Measurements from ENCODE around the gene TEX44.
"Not testable (repeated sequence)": the region's sequence is repeated elsewhere in the genome, so short reads cannot be mapped to it uniquely, and the experiment has no call there.

The TEX44 gene

DNA sequence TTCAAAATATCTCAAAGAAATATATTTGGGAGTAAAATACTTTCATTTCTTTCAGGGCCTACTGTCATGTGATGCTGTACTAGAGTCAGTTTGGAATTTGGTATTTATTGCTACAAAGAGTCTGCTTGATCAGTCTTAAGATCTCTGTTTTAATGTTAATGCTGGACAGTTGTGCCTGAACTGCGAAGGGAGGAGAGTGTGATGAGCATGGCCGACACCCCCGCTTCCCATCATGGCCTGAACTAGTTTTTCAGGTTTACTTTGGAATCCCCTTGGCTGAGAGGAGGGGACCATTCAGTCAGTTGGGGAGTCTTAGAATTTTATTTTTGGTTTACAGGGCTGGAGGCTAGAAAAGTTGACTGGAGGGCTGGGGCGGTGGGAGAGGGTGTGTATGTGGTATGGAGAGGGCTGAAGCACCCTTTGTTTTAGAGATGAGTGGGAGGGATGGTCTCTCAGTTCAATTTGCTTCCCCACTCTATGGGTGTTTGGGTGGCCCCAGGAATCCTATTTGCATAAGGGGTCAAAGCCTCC is 20.9 kb upstream of the TEX44 start:
- no peak for DNase-seq

DNA sequence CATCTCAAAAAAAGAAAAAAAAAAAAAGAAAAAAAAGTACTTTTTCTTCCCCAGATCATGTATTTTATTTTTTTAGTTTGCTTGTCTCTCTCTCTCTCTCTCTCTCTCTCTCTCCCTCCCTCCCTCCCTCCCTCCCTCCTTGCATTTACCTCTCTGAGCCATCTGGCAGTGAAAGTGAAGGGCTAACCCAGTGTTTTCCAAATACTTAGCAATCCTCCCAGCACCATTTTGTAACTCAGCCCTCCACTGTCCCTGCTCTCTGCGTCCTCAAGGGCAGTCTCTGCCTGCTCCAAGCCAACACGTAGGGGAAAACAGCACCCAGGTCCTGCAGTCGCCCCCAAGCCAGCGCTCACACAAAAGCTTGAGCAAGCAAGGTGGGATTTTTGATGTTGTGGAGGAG is 19.6 kb upstream of the TEX44 start:
- no peak for DNase-seq

DNA sequence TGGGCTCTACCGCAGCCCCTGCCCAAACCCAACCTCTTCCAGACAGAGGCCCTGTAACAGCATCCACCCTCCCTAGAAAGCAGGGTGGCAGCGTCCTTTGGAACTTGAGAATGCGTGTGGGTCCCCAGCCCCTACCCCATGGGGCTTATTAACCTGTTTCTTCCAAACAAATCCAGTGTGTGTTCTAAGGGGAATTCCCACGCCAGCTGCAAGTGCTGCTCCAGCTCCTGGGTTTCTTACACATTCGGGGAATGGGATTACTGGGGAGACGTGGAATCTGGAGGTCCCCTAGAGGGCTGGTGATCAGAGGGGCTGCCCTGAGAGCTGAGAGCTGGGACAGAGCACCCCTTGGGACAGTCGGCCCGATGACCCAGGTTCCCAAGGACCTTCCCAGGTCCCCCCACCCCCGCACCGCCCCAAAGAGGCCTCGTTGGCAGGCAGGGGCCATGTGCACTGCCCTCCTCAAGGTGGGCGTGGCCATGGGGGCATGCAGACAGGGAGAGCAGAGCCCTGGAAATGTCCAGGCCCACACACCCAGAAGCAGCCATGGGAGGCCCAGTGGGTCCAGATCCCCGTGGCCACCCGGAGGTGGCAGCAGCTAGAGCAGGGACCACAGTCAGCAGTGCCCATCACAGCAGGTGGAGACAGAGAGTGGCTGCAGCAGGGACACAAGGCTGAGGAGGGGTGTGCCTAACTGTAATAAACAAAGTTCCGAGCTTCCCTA is 18.8 kb upstream of the TEX44 start:
- DNase-seq: no peak

DNA sequence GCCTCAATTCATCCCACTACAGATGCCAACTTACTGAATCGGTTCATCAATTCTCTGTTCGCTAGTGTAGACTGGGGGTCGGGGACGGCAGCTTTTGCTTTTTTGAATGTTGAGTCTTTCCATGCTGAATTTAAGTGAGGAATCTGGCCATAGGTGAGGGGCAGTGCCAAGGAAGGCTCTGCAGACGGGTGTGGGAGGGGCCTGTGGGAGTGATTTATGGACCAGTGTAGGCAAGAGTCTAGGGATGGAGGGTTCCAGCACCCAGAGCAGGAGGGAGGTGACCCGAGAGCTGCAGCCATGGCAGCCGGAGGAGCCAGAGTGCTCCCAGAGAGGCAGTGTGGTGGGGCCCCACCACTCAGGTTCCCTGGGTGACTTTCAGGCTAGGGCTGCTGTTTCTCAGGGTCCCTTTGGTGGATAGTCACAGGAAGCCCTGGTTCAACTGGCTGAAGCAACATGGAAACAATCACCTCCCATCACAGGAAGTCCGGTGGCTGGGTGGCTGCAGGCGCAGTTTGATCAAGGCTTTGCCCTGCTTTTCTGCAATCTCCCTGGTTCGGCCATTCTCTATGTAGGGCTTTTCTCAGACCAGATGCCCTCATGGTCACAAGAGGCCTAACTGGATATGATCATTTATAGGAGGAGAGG is 16.9 kb upstream of the TEX44 start:
- no peak for DNase-seq

DNA sequence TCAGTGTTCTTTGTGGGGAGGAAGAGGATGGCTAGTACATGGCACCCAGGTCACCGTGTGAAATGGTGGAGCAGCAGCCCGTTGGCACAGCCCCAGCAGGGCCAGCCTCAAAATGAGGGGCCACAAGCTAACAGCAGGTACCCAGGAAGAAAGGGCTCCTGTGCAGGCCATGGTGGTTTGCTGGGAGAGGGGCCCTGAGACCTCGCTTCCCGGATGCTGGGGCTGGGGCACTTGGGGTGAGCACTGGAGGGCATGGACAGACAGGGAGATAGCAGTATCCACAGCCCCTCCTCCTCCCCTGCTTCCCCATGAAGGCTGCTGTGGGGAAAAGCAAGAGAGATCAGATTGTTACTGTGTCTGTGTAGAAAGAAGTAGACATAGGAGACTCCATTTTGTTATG is 16.2 kb upstream of the TEX44 start:
- DNase-seq: no peak

DNA sequence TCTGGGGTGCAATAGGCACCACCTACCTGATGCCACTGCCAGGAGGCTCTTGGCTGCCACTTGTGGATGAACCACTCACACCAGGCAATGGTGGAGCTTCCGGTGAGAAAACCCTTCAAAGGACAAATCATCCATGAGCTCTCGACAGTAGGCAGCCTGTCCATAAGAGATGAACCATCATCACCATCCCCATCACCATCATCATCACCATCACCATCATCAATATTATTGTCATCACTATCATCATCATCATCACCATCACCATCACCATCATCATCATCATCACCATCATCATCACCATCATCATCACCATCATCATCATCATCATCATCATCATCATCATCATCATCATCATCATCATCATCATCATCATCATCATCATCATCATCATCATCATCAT is 14.0 kb upstream of the TEX44 start:
- not testable (repeated sequence) for DNase-seq

DNA sequence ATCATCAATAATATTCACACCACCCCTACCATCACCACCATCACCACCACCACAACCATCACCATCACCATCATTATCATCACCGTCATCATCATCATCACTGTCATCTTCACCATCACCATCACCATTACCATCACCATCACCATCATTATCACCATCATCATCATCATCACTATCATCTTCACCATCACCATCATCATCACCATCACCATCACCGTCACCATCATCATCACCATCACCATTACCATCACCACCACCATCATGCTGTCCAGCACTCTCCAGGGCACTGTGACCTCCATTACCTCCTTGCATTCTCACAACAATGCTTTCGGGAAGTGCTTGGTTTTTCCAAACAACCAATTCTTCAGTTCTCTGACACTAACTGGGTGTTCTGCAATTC is 13.1 kb upstream of the TEX44 start:
- DNase-seq: no peak

DNA sequence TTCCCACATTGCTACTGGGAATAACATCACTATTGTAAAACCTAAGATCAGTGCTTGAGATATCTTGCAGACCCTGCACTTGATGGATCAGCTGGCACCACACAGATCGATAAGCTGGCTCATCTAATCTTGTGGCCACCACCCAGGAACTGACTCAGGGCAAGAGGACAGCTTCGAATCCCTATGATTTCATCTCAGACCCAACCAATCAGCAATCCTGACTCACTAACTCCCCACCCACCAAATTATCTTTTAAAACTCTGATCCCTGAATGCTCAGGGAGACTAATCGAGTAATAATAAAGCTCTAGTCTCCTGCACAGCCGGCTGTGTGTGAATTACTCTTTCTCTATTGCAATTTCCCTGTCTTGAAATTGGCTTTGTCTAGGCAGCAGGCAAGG is 11.3 kb upstream of the TEX44 start:
- no peak for DNase-seq

DNA sequence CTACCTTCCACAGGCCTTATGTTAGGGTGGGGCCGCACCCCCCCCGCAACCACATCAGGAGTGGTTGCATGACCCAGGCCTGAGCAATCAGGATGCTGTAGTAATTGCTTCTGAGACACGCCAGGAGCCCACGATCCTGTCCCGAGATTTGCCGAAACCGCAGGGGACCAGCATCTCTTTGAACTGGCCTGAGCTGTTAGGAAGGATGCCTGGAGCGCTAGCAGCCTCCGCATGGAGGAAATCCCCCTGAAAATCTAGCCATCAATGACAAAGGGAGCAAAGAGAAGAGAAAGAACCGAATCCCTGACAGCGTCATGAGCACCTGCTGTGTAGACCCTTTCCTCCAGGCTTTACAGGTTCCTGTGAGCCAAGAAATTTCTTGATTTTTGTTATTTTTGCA is 8.7 kb upstream of the TEX44 start:
- no peak for DNase-seq

DNA sequence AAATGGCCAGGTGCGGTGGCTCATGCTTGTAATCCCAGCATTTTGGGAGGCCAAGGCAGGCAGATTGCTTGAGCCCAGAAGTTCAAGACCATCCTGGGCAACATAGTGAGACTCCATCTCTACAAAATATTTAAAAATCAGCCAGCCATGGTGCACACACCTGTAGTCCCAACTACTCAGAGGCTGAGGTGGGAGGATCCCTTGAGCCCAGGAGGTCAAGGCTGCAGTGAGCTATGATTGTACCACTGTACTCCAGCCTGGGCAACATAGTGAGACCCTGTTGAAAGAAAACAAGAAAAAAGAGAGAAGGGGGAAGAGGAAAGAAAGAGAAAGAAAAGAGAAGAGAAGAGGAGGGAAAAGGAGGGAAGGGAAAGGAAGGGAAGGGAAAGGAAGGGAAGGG is 4.9 kb upstream of the TEX44 start:
- not testable (repeated sequence) for DNase-seq

DNA sequence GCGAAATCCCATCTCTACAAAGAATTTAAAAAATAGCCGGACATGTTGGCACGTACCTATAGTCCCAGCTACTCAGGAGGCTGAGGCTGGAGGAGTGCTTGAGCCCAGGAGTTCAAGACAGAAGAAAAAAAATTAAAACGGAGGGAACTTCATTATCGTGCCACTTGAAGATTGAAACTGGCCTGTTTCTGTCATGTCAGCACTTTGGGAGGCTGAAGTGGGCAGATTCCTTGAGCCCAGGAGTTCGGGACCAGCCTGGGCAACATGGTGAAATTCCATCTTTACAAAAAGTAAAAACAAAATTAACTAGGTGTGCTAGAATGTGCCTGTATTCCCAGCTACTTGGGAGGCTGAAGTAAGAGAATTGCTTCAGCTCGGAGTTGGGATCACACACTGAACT is 3.0 kb upstream of the TEX44 start:
- no peak for DNase-seq

DNA sequence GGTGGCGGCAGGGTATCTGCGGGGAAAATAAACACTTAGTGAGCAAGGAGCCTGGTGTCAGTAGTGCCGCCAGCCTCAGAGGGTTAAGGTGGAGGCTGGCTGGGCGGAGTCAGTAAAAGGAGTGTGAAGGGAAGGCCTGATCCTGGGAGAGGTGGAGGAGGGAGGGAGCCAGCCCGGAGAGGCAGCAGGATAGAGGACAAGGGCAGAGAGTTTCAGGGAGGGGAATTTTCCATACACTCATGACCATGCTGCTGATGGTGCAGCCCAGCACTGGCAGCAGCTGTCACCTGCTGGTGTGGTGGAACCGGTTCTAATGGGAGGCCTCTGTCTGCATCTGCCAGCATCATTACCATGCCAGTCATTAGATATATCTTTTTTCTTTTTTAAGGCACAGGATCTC is 2.0 kb upstream of the TEX44 start:
- DNase-seq: no peak

DNA sequence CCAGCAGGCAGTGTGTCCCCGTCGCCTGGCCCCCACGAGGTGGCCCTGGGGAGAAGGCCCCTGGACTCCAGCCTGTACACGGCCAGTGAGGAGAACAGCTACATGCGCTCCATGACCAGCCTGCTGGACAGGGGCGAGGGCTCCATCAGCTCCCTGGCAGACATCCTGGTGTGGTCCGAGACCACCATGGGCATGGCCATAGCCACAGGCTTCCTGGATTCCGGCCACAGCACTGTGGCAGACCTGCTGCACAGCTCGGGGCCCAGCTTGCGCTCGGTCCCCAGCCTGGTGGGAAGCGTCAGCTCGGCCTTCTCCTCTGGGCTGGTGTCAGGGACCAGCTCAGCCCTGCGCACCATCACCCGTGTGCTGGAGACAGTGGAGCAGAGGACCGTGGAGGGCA is 1.0 kb downstream of the TEX44 start:
- no peak for DNase-seq

DNA sequence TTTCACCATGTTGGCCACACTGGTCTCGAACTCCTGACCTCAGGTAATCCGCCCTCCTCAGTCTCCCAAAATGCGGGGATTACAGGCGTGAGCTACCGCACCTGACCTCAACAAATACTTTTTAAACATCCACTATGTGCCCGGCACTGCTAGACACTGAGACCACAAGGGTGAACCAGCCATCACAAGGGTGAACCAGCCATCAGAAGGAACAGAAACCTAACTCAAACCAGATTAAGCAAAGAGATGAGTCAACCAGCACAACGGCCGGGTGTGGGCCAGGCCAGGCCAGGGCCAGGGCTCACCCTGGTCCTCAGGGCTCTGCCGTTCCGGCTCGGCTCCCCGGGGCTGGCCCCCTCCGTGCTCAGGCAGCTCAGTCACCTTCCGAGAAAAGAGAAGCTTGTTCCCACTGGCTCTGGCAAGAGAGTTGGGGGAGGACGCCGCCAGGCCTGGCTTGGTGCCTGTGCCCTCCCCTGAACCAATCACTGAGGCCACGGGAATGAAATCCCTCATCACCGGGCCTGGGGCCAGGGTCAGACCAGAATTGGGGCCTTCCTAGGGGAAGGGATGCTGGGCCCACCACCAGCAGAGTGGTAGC is 4.4 kb downstream of the TEX44 start:
- DNase-seq: peak in 1 of 2 donors; percentile 31

DNA sequence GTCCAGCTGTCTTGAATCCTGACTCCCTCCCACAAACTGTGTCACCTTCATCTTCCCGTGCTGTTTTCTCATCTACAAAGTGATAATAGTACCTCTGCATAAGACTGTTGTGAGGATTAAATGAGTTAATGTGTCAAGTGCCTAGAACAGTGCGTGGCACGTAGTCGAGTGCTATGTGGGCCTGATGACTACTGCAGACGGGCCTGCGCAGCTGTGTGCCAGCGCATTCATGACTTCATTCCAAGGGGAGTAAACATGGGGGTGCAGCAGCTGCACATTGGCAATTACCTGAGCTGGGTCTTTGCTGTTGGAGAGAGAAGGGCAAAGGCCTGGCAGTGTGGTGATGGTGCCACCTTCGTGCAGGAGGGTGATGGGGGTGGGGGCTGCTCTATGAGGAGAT is 5.0 kb downstream of the TEX44 start:
- no peak for DNase-seq

DNA sequence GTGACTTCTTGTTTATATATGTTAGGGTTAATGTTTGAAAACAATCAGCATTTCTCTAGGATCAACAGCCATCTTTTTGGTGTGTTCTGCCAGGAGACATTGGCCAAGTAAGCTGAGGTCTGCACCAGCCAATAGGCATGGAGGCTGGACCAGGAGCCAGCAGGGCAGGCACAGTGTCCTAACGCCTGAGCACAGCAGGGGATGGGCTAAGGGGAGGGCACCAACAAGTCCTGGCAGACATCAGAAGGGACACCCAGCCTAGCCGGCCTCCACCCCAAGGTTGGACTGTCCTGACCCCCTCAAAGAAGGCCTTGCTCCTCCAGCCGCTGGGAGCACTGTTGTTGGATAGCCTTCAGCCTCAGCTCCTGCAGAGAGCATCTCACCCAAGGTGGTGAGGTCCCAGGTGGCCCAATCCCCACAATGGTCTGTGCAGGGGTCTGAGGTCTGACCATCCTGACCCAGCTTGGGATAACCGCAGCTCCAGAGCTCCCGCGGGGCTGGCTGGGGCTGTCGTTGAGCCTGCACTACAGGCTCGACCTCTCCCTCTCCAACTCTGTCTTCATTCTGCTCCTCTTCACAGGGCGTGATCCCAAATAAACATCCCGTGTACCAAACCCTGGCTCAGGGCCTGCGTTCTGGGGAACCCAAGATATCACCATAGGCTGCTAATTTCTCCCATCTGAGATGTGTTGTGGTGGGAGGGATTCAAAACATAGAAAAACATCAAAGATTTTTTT is 8.1 kb downstream of the TEX44 start:
- DNase-seq: no peak

DNA sequence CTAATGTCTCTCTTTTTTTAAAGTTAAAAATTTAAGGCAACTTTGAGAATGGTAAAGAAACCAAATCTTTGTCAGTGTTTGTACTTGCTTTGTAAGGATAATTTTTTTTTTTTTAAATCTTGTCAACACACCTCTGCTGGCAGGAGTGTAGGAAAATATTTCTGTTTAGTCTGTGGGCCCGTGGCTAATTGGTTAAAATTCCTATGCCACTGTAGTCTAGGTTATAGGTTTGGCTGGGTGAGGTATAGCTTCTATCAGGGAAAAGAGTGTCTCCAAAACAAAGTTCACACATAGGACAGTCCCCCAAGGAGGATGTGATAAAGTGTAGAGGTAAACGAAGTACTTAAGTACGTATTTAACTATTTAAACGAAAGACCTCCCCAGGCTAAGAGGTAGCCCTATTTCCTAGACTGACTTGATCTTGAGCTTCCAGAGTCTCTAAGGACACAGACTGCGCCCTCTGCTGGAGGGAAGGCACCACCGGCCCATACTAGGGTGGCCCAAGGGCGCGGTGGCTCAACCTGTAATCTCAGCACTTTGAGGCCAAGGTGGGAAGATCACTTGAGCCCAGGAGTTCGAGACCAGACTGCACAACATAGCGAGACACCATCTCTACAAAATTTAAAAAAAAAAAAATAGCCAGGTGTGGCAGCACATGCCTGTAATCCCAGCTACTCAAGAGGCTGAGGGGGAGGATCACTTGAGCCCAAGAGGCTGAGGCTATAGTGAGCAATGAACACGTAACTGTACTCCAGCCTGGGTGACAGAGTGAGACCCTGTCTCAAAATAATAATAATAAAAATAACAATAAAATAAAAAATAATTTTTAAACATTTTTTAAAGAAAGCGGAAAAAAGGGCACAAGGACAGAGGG is 8.9 kb downstream of the TEX44 start:
- DNase-seq: peak; percentile 23 to 57

DNA sequence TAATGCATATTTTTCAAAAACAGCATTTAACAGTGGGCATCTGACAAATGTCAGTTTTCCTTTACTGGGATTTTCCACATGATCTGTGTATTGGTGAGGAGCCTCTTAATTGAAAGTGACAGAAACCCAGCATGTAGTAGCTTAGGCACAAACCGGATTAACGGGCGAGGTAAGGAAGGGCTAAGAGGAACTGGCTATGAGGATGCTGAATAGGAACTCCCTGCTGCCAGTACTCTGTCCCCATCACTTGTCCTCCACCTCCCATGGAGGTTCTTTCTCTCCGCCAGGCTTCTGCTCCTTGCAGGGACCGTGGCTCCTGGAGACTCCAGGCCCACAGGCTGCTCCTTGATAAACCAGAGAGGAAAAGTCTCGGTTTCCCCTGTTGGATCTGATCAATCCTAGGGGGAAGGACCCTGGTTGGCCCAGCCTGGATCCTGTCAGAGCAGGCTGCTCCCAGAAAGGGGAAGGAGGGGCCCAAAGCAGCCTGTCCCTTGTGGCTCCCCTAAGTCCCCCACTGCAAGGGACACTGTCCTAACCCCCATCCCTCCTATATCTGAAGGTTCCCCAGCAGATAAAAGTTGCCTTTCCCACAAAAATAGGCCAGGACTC is 10.3 kb downstream of the TEX44 start:
- DNase-seq: no peak

DNA sequence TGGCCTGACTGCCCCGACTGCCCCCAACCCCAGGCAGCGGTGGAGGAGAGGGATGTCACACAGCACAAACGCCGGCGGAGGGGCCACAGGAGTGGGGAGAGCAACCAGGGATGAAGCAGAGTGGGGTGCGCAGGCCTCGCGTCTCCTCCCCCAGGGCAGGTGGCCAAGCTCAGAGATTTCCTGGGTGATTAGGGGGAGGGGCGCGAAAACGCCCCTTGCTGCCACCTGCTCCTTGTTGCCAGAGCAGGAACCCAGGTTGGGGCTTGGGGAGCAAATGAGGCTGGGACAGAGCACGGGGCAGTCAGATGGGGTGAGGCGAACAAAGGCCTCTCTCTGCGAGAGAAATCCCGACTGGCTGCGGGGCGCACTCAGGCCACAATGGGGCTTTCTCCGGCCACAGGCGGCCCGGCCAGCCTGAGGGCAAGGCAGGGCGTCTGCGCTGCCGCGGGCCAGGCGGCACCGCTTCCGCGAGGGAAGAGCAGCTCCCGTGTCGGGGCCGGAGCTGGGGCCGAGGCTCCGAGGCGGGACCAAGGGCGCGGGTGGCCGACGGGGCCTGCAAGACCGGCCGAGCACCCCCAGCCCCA is 11.5 kb downstream of the TEX44 start:
- no peak for DNase-seq

DNA sequence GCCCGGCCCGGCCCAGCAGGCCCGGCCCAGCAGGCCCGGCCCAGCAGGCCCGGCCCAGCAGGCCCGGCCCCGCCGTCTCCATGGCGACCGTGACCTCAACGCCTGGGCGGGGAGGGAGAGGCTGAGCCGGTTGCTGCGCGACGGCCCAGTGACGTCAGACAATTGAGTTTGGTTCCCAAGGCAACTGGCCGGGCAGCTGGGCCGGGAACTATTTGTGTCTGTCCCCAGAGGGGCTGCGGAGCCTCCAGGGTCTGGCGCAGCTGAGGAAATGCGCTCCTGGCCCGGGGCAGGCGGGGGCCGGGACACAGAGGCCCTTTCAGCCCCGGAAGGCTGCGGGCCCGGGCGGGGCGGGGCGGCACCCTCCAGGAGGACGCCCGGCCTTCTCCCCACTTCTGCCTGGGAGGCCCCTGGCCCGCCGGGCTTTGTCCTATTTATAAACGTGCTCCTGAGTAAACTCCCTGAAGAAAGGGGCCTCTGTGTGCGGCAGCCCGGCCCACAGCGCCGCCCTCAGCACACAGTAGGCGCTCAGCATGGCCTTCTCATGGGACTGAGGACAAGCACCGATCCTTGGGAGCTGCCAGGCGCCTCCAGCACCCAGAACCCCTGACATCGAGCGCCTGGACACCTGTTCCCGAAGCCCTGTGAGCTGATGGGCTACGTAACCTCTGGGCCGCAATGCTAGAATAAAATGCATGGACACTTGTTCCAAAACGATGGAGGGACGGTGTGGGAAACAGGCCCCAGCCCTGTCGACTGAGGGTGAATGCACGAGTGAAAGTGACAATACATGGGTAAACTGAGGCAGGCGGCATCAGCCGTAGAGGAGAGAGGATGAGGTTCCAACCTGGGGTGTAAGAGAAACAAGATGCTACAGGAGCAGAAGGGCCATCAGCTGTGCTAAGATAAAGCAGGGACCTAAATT is 12.3 kb downstream of the TEX44 start:
- peak; percentile 71 to 98 for DNase-seq
